RPMI8226 (cell line): ENCODE measurements around the gene RAVER1.
"Not testable (repeated sequence)": the region's sequence is repeated elsewhere in the genome, so short reads cannot be mapped to it uniquely, and the experiment has no call there.

Source experiments
- DNase-seq: peaks from one replicate; pipeline ENCODE4 v3.0.0-alpha.2; 2015

Gene RAVER1

GRCh38 chr19:10289836-10290356, 43.4 kb downstream of the RAVER1 start, which contains the start of gene ICAM5:
ICAM5 (plus strand) TSS chr19:10289952; CDS start chr19:10290044, 92 bp downstream.
- peak; percentile 83 for DNase-seq

DNA sequence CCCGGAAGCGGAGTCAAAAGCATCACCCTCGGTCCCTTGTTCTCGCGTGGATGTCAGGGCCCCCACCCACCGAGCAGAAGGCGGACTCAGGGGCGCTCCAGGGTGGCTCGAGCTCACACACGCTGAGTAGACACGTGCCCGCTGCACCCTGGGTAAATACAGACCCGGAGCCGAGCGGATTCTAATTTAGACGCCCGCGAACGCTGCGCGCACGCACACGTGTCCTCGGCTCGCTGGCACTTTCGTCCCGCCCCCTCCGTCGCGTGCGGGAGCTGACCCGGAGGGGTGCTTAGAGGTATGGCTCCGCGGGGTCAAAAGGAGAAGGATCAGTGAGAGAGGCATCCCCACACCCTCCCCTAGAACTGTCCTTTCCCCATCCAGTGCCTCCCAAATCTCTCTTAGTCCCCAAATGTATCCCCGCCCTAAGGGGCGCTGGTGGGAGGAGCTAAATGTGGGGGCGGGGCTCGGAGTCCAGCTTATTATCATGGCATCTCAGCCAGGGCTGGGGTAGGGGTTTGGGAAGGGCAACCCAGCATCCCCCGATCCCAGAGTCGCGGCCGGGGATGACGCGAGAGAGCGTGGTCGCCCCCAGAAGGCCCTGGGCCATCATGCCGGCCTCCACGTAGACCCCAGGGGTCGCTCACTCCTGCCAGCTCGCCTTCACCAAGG, 44.0 kb downstream of the RAVER1 start:
- DNase-seq: peak; percentile 96

DNA sequence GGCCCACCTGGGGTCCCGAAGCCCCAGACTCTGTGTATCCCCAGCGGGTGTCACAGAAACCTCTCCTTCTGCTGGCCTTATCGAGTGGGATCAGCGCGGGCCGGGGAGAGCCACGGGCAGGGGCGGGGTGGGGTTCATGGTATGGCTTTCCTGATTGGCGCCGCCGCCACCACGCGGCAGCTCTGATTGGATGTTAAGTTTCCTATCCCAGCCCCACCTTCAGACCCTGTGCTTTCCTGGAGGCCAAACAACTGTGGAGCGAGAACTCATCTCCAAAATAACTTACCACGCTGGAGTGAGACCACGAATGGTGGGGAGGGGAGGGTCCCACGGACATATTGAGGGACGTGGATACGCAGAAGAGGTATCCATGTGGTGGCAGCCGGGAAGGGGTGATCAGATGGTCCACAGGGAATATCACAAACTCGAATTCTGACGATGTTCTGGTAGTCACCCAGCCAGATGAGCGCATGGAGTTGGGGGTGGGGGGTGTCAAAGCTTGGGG, 44.6 kb downstream of the RAVER1 start:
- DNase-seq: peak; percentile 88

GRCh38 chr19:10286803-10287737, 46.3 kb downstream of the RAVER1 start, which contains the start of gene ICAM4:
ICAM4 (plus strand) TSS chr19:10286955; CDS start chr19:10287013, 58 bp downstream.
- DNase-seq: peak; percentile 82

GRCh38 chr19:10285393-10285792, 47.9 kb downstream of the RAVER1 start:
- DNase-seq: no peak

DNA sequence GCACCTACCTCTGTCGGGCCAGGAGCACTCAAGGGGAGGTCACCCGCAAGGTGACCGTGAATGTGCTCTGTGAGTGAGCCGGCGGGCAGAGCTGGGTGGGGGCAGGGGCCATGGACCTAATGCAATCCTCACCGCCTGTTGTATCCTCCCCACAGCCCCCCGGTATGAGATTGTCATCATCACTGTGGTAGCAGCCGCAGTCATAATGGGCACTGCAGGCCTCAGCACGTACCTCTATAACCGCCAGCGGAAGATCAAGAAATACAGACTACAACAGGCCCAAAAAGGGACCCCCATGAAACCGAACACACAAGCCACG, 48.4 kb downstream of the RAVER1 start:
- DNase-seq: no peak

- DNase-seq: no peak
Measured at GRCh38 chr19:10284065-10284959, 49.0 kb downstream of the RAVER1 start.

DNA sequence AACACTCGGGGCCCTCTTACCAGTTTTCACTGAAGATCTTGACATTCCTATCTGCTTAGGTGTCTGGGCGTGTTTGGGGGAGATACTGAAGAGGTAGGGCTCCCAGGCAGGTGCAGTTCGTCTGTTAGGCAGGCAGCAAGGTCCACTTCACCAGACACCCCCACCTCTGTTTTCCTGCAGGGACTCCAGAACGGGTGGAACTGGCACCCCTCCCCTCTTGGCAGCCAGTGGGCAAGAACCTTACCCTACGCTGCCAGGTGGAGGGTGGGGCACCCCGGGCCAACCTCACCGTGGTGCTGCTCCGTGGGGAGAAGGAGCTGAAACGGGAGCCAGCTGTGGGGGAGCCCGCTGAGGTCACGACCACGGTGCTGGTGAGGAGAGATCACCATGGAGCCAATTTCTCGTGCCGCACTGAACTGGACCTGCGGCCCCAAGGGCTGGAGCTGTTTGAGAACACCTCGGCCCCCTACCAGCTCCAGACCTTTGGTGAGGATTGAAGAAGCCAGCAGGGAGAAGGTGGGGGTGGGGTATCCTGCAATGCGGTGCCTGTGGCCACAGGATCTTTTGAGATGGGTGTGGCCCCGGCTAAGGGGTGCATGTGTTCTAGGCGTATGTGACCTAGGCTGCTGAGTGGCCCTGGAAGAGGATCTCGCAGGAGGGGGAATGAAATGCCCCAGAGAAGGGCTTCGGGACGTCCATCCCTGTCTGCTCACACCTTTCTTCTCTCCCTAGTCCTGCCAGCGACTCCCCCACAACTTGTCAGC, 49.8 kb downstream of the RAVER1 start:
- no peak for DNase-seq

DNA sequence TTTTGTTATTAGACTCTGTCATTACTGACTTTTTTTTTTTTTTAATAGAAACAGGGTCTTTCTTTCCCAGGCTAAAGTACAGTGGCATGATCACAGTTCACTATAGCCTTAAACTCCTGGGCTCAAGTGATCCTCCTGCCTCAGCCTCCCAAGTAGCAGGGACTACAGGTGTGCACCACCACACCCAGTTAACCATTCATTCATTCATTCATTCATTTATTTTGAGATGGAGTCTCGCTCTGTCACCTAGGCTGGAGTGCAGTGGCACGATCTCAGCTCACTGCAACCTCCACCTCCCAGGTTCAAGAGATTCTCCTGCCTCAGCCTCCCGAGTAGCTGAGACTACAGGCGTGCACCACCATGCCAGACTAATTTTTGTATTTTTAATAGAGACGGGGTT, 51.3 kb downstream of the RAVER1 start:
- DNase-seq: not testable (repeated sequence)

DNA sequence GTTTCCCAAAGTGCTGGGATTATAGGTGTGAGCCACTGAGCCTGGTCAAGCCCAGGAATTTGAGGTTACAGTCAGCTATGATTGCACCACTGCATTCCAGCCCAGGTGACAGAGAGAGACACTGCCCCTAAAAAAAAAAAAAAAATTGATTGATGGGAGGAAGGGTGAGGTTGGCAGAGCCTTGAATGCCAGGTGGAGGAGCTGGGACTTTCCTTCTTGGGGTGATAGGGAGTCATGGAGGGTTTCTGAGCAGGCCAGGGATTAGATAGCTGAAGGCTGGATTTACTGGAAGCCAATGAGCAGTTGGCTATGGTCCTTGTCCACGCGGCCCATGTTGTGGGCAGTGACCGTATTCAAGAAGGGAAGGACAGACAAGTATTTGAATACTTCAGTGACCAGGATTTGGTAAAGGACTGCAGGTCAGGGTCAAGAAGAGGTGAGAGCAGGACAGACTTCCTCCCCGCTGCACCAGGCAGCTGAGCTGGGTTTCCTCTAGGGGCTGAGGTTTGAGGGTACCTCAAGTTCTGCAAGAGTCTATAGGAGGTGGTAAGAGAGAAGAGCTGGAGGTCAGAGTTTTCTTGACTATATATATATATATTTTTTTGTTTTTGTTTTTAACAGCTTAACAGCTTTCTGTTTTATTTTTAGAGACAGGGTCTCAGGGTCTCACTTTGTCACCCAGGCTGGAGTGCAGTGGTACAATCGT, 53.4 kb downstream of the RAVER1 start:
- DNase-seq: no peak

GRCh38 chr19:10278935-10279334, 54.4 kb downstream of the RAVER1 start:
- no peak for DNase-seq

DNA sequence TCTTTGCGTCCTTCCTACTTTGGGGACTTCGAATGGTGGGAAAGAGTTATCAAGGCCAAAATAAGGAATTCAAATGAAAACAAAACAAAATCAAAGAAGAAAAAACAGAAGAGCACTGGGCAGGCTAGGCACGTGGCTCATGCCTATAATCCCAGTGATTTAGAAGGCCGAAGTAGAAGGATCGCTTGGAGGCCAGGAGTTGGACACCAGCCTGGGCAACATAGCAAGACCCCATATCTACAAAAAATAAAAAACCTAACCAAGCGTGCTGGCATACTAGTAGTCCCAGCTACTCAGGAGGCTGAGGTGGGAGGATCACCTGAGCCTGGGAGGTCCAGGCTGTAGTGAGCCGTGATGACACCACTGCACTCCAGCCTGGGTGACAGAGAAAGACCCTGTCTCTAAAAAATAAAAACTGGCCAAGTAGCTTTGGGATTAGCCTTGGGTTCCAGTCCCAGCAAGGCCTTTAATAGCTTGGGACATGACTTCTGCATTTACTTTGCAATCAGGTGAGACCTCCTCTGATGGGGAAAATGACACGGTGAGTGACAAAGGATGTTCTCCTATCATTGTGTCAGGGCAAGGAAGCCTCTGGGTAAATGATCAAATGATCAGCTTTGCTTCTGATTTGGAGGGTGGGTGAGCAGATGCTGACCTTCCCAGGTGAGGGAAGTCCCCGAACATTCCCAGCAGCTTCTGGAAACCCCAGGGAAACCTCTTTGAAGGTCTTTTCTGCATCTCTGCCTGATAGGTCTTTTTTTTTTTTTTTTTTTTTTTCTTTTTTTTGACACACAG, 55.3 kb downstream of the RAVER1 start:
- no peak for DNase-seq

DNA sequence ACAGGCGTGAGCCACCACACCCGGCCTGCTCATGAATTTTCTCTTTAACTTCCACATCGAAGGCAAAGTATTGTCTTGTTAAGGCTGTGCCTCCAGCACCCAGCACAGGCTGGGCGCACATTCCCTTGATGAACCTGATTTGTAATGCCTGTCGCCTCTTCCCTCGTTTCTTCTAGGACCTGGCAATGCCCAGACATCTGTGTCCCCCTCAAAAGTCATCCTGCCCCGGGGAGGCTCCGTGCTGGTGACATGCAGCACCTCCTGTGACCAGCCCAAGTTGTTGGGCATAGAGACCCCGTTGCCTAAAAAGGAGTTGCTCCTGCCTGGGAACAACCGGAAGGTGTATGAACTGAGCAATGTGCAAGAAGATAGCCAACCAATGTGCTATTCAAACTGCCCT, 58.7 kb downstream of the RAVER1 start:
- peak; percentile 20 for DNase-seq

DNA sequence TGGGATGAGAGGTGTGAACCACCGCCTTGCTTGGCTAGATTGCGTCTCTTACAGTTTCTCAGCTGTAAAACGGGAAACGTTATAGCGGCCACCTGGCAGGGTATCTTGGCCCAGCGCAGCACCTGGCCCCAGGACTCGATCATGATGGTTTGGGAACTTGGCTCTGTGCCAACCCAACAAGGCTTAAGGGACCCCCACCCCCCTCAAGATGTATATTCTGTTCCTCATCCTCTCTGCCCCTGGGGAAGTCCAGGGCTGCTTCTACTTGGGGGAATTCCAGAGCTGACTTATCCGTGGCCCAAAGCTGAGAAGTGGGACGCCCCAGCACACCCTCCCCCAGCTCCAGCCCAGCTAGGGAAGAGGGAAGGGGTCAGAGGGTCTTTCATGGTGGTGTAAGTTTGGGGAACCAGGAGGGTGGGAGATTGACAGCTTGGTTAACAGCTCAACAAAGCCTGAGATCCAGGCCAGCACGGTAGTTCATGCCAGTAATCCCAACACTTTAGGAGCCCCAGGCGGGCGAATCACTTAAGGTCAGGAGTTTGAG, 61.7 kb downstream of the RAVER1 start:
- DNase-seq: peak; percentile 91

DNA sequence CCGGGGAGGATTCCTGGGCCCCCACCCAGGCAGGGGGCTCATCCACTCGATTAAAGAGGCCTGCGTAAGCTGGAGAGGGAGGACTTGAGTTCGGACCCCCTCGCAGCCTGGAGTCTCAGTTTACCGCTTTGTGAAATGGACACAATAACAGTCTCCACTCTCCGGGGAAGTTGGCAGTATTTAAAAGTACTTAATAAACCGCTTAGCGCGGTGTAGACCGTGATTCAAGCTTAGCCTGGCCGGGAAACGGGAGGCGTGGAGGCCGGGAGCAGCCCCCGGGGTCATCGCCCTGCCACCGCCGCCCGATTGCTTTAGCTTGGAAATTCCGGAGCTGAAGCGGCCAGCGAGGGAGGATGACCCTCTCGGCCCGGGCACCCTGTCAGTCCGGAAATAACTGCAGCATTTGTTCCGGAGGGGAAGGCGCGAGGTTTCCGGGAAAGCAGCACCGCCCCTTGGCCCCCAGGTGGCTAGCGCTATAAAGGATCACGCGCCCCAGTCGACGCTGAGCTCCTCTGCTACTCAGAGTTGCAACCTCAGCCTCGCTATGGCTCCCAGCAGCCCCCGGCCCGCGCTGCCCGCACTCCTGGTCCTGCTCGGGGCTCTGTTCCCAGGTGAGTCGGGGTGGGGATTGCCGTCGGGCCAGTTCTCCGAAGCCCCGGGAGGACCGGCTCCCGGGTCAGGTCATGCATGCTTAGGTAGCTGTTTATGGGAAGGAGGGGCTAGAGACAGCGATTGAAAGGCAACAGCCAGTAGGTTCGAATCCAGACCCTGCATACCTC, 62.5 kb downstream of the RAVER1 start, which contains the start of gene ICAM1:
ICAM1 (plus strand) TSS at position 505 of the 779 bp plus-strand sequence; CDS start at position 545, 40 bp downstream.
- DNase-seq: peak; percentile 94

DNA sequence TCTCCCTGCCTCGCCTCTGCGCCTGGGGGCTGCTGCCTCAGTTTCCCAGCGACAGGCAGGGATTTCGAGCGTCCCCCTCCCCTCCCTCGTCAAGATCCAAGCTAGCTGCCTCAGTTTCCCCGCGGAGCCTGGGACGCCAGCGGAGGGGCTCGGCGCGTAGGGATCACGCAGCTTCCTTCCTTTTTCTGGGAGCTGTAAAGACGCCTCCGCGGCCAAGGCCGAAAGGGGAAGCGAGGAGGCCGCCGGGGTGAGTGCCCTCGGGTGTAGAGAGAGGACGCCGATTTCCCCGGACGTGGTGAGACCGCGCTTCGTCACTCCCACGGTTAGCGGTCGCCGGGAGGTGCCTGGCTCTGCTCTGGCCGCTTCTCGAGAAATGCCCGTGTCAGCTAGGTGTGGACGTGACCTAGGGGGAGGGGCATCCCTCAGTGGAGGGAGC, 63.1 kb downstream of the RAVER1 start:
- peak; percentile 89 for DNase-seq

DNA sequence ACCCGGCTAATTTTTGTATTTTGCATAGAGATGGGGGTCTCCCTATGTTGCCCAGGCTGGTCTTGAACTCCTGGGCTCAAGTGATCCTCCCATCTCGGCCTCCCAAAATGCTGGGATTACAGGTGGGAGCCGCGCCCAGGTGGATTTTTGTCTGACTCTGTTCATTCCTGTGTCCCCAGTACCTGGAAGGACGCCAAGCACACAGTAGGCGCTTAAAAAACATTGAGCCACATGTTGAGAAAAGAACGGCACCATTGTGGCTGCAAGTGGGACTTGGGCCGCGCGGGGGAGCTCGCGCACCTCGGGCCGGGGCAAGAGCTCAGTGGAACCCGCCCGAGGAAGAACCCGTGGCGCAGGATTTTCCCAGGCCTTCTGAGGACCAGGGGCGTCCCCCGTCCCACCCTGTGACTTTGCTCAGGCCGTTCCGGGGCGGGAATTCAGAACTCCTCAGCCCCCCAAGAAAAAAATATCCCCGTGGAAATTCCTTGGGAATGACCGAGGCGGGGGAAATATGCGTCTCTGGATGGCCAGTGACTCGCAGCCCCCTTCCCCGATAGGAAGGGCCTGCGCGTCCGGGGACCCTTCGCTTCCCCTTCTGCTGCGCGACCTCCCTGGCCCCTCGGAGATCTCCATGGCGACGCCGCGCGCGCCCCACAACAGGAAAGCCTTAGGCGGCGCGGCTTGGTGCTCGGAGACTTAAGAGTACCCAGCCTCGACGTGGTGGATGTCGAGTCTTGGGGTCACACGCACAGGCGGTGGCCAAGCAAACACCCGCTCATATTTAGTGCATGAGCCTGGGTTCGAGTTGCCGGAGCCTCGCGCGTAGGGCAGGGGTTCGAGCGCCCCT, 63.8 kb downstream of the RAVER1 start:
- DNase-seq: peak; percentile 85

DNA sequence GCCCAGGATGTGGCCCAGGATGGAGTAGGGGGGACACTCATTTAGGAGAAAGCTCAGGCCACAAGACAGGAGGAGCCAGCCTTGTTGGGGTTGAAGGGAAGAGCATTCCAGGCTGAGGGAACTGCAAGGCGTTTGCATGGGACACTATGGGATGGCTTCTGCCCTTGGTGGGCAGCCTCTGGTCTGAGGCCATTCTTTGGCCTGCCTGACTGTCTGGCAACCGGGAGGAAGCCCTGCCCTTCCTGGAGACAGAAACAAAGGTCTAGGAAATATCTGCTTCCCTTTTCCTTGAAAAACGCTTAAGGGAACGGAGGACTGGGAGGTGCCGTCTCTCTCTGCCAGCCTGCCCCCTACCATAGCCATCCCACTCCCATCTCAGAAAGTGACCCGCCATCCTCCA, 65.3 kb downstream of the RAVER1 start:
- peak; percentile 1 for DNase-seq
